A549 (cell line): ENCODE data around the gene PRIMPOL.
"Not testable (repeated sequence)": the region's sequence is repeated elsewhere in the genome, so short reads cannot be mapped to it uniquely, and the experiment has no call there.

Source experiments
- CTCF ChIP-seq: fragments of >200 bp; sonication (Bioruptor Twin); formaldehyde crosslinking; IDR thresholded peaks from 3 replicates; pipeline ENCODE4 v1.5.1; 2016
- FOSL2 ChIP-seq, 2 experiments: fragments of 450-650 bp in 1 of 2; fragments of >200 bp in 1 of 2; sonication (Bioruptor Twin) in 1 of 2; formaldehyde crosslinking; IDR thresholded peaks; 2 replicates each; pipeline versions ENCODE4 v1.5.0 to v1.6.1; 2016 to 2020; ENCODE audit warnings: mild to moderate bottlenecking in 1 of 2, moderate library complexity in 1 of 2
- JUN ChIP-seq, 2 experiments: fragments of >200 bp; sonication (Bioruptor Twin); formaldehyde crosslinking; IDR thresholded peaks; 2 replicates in 1 of 2; 3 replicates in 1 of 2; pipeline ENCODE4 v1.6.1; 2016 to 2017
- MAX ChIP-seq: IDR thresholded peaks from 2 replicates; pipeline ENCODE4 v1.6.1; 2012
- POLR2A ChIP-seq: IDR thresholded peaks from 2 replicates; pipeline ENCODE4 v1.6.1; 2012; ENCODE audit warnings: mild to moderate bottlenecking, low read length
- RAD21 ChIP-seq, 2 experiments: fragments of >200 bp in 1 of 2; sonication (Bioruptor Twin) in 1 of 2; formaldehyde crosslinking in 1 of 2; IDR thresholded peaks in 1 of 2; conservative IDR thresholded peaks in 1 of 2; 2 replicates in 1 of 2; 3 replicates in 1 of 2; pipeline ENCODE4 v1.6.1; 2012 to 2018; ENCODE audit warnings: inconsistent platforms in 1 of 2

GRCh38 chr4:184625783-184626596 lies 23.5 kb upstream of the PRIMPOL start:
- TF ChIP-seq CTCF; MAX; POLR2A; RAD21 (conservative IDR thresholded peaks at IDR 0.05 in 1 of 2, IDR thresholded peaks at IDR 0.05 in 1 of 2); JUN (IDR thresholded peaks at IDR 0.05); FOSL2 (IDR thresholded peaks at IDR 0.05); FOSL2 (CRISPR knock-in tag; IDR thresholded peaks at IDR 0.05): not testable (repeated sequence)
